IMR-90 (cell line): ENCODE measurements around the gene STMN3. TPM values are rescaled to one million over a fixed set of nuclear protein-coding genes. Genes with fewer than 3 reads are reported as not detected.

ENCODE experiments used
- ATAC-seq: fragments of 200-7000 bp; cut with Tn5 transposase; 2 replicates; pipeline ENCODE4 v1.9.1; 2020; ENCODE audit warnings: low read depth, mild to moderate bottlenecking, moderate library complexity
- BruUV-seq: library from RNA; stranded (reverse); fragments of 400-500 nt; replicated peaks from 2 replicates; lab custom pipeline; 2021; lab: Mats Ljungman, UMichigan
- CTCF ChIA-PET: fragments of 300-600 bp; formaldehyde crosslinking; extraction: SDS; loops from one replicate; lab custom pipeline; 2021; ENCODE audit warnings: antibody characterized with exemption; lab: Yijun Ruan, JAX
- POLR2A ChIA-PET: fragments of 300-600 bp; sonication (Branson Sonifier 250); formaldehyde crosslinking; loops from one replicate; lab custom pipeline; 2022; ENCODE audit warnings: antibody characterized with exemption; ENCODE audit not compliant: unreplicated experiment; lab: Charles Lee
- DNase-seq: peaks from one replicate; pipeline ENCODE4 v3.0.0; 2013
- H2AFZ ChIP-seq: replicated peaks from 2 replicates; pipeline ENCODE3; 2013; ENCODE audit warnings: low read length, mild to moderate bottlenecking; ENCODE audit not compliant: poor library complexity
- H2AK5ac ChIP-seq: 2 replicates; pipeline ENCODE4 v1.6.1; 2013; ENCODE audit warnings: low read depth, low read length, inconsistent platforms
- H2AK9ac ChIP-seq: replicated peaks from 2 replicates; pipeline ENCODE3; 2013; ENCODE audit warnings: mild to moderate bottlenecking, low read depth, low read length, moderate library complexity; ENCODE audit not compliant: poor library complexity
- H2BK120ac ChIP-seq: 2 replicates; pipeline ENCODE4 v1.6.1; 2013; ENCODE audit warnings: low read depth, low read length, inconsistent platforms
- H2BK15ac ChIP-seq: 3 replicates; pipeline ENCODE4 v1.6.1; 2013; ENCODE audit warnings: low read depth, low read length, inconsistent platforms
- H2BK20ac ChIP-seq: 2 replicates; pipeline ENCODE4 v1.6.1; 2013; ENCODE audit warnings: low read depth, mild to moderate bottlenecking, inconsistent platforms, low read length, moderate library complexity
- H2BK5ac ChIP-seq: 2 replicates; pipeline ENCODE4 v1.6.1; 2013; ENCODE audit warnings: mild to moderate bottlenecking, low read depth, low read length, inconsistent platforms; ENCODE audit not compliant: poor library complexity, severe bottlenecking
- H3K14ac ChIP-seq: replicated peaks from 2 replicates; pipeline ENCODE4 v1.6.1; 2013; ENCODE audit warnings: low read depth, low read length, inconsistent platforms
- H3K18ac ChIP-seq: 2 replicates; pipeline ENCODE4 v1.6.1; 2013; ENCODE audit warnings: low read depth, low read length, control low read depth
- H3K23ac ChIP-seq: 2 replicates; pipeline ENCODE4 v1.6.1; 2013; ENCODE audit warnings: low read depth, low read length, inconsistent platforms
- H3K27ac ChIP-seq: 2 replicates; pipeline ENCODE4 v1.5.1; 2013; ENCODE audit warnings: mild to moderate bottlenecking, control low read depth, low read length; ENCODE audit not compliant: insufficient read depth
- H3K27me3 ChIP-seq: 2 replicates; pipeline ENCODE4 v1.6.1; 2013; ENCODE audit warnings: low read length; ENCODE audit not compliant: control insufficient read depth, insufficient read depth
- H3K36me3 ChIP-seq: 2 replicates; pipeline ENCODE4 v1.6.1; 2013; ENCODE audit warnings: low read length, mixed read lengths; ENCODE audit not compliant: control insufficient read depth, insufficient read depth
- H3K4ac ChIP-seq: 2 replicates; pipeline ENCODE4 v1.6.1; 2013; ENCODE audit warnings: low read depth, low read length, inconsistent platforms
- H3K4me1 ChIP-seq: 2 replicates; pipeline ENCODE4 v1.6.1; 2013; ENCODE audit warnings: low read length, mixed read lengths; ENCODE audit not compliant: control insufficient read depth, insufficient read depth
- H3K4me2 ChIP-seq: 2 replicates; pipeline ENCODE4 v1.6.1; 2013; ENCODE audit warnings: low read depth, mild to moderate bottlenecking, control low read depth, low read length, moderate library complexity
- H3K4me3 ChIP-seq: 2 replicates; pipeline ENCODE4 v1.5.1; 2013; ENCODE audit warnings: low read depth, mild to moderate bottlenecking, control low read depth, low read length, moderate library complexity; ENCODE audit not compliant: insufficient read depth
- H3K56ac ChIP-seq: 2 replicates; pipeline ENCODE4 v1.6.1; 2013; ENCODE audit warnings: low read length, inconsistent platforms; ENCODE audit not compliant: insufficient read depth; ENCODE audit errors: extremely low read depth
- H3K79me1 ChIP-seq, 2 experiments: 2 replicates each; pipeline ENCODE4 v1.6.1; 2013; ENCODE audit warnings: low read length in 2 of 2, inconsistent platforms in 1 of 2, low read depth in 1 of 2
- H3K9ac ChIP-seq: 2 replicates; pipeline ENCODE4 v1.6.1; 2013; ENCODE audit warnings: low read depth, low read length, control low read depth
- H3K9me1 ChIP-seq: 2 replicates; pipeline ENCODE4 v1.6.1; 2013; ENCODE audit warnings: low read length, inconsistent platforms; ENCODE audit not compliant: insufficient read depth
- H3K9me3 ChIP-seq: 2 replicates; pipeline ENCODE4 v1.6.1; 2013; ENCODE audit warnings: low read length; ENCODE audit not compliant: control insufficient read depth, insufficient read depth
- H4K20me1 ChIP-seq: 2 replicates; pipeline ENCODE4 v1.6.1; 2013; ENCODE audit warnings: low read length, inconsistent platforms; ENCODE audit not compliant: insufficient read depth
- H4K5ac ChIP-seq: 2 replicates; pipeline ENCODE4 v1.6.1; 2013; ENCODE audit warnings: mild to moderate bottlenecking, low read depth, low read length, control low read depth
- H4K8ac ChIP-seq, 2 experiments: 2 replicates each; pipeline ENCODE4 v1.6.1; 2013; ENCODE audit warnings: low read depth in 2 of 2, low read length in 2 of 2, control low read depth in 1 of 2, inconsistent platforms in 1 of 2
- H4K91ac ChIP-seq: 2 replicates; pipeline ENCODE4 v1.6.1; 2013; ENCODE audit warnings: low read depth, low read length, inconsistent platforms; ENCODE audit not compliant: insufficient read depth
- ELK1 ChIP-seq: fragments of 150-350 bp; IDR thresholded peaks from 2 replicates; pipeline ENCODE4 v1.6.1; 2016; ENCODE audit warnings: low read depth, mild to moderate bottlenecking, low read length, moderate library complexity, borderline replicate concordance
- POLR2A ChIP-seq: IDR thresholded peaks from 2 replicates; pipeline ENCODE4 v1.6.1; 2012; ENCODE audit warnings: mild to moderate bottlenecking, low read depth, low read length
- RCOR1 ChIP-seq: IDR thresholded peaks from 2 replicates; pipeline ENCODE4 v1.6.1; 2012; ENCODE audit warnings: mild to moderate bottlenecking, low read length, improper control_type of control experiment; ENCODE audit not compliant: insufficient replicate concordance
- WGBS, 2 experiments: methylation state at CpG; one replicate each; pipeline versions ENCODE4 v1.1.5 to v1.1.7; 2013; ENCODE audit warnings: missing lambda C conversion rate in 2 of 2; ENCODE audit not compliant: insufficient read length in 1 of 2; ENCODE audit errors: extremely low coverage in 2 of 2; 5-methylcytosine and 5-hydroxymethylcytosine counted together
- dilution Hi-C: fragments of 300-500 bp; cut with HindIII; formaldehyde crosslinking; loops from one replicate; pipeline ENCODE4 v1.14.3; 2018; ENCODE audit warnings: low sequenced_read_pairs; ENCODE audit not compliant: unreplicated experiment
- in situ Hi-C: fragments of 300-500 bp; cut with MboI; formaldehyde crosslinking; loops from 3 replicates; pipeline ENCODE4 v1.14.3; 2019; ENCODE audit warnings: low sequenced_read_pairs, inconsistent platforms, mixed read lengths
- intact Hi-C: fragments of 100-400 bp; cut with micrococcal nuclease; formaldehyde crosslinking; loops from 2 replicates; pipeline ENCODE4 v1.10.0; 2022
- polyA plus RNA-seq, 3 experiments: library from polyadenylated mRNA; depleted of rRNA; stranded (reverse); fragments of >200 nt; gene quantifications; 2 replicates each; pipeline ENCODE4 v1.2.3, GENCODE V29; 2012; ENCODE audit warnings: low replicate concordance in 1 of 3
- total RNA-seq: library from RNA; depleted of rRNA; stranded (reverse); fragments of >200 nt; gene quantifications from 2 replicates; pipeline ENCODE4 v1.2.3, GENCODE V29; 2012

Gene STMN3
- total and polyA plus RNA-seq, 2 of the 4 experiments (the other 2 are of a cell fraction) = 20.3 to 62.3 TPM

DNA sequence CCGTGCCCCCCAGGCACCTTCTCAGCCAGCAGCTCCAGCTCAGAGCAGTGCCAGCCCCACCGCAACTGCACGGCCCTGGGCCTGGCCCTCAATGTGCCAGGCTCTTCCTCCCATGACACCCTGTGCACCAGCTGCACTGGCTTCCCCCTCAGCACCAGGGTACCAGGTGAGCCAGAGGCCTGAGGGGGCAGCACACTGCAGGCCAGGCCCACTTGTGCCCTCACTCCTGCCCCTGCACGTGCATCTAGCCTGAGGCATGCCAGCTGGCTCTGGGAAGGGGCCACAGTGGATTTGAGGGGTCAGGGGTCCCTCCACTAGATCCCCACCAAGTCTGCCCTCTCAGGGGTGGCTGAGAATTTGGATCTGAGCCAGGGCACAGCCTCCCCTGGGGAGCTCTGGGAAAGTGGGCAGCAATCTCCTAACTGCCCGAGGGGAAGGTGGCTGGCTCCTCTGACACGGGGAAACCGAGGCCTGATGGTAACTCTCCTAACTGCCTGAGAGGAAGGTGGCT is 44.2 kb upstream of the STMN3 start:
- Histone ChIP-seq H4K5ac (peak overlapping the region; percentile 18; the same call in 1 of the 2 replicates), H2BK15ac (no peak overlapping the region), H3K4me2 (no peak overlapping the region), H3K9me3 (no peaks in the 10 kb centered on the region), H3K4ac (peak overlapping the region; percentile 22; the same call in 1 of the 2 replicates), H2BK120ac (no peak overlapping the region), H3K79me1 (peaks cover 11 to 48% of the 10 kb centered on the region in 2 experiments; a peak in 3 of 4 replicates), H3K36me3 (peaks cover 10% of the 10 kb centered on the region; the same call in 1 of the 2 replicates), H2AK5ac (peak overlapping the region; percentile 78), H3K9me1 (no peaks in the 10 kb centered on the region), H2BK20ac (no peak overlapping the region), H2AFZ (peak overlapping the region; percentile 64), H3K27me3 (no peaks in the 10 kb centered on the region), H3K4me1 (peaks cover 22% of the 10 kb centered on the region), H3K23ac (no peak overlapping the region), H3K18ac (no peak overlapping the region), H2AK9ac (peak overlapping the region; percentile 83), H3K56ac (no peak overlapping the region), H4K20me1 (no peaks in the 10 kb centered on the region), H2BK5ac (peak overlapping the region; percentile 98), H3K14ac (no peak overlapping the region), H4K8ac (peak overlapping the region; percentile 27 to 63; a peak in 2 of 4 replicates), H3K9ac (no peak overlapping the region), H3K27ac (no peak overlapping the region), H4K91ac (no peak overlapping the region), H3K4me3 (no peak overlapping the region)
- ChIA-PET POLR2A (interaction anchor here (0.6 to 1.2 kb wide), 2 partner anchors 11 to 133 kb away, joined by 4 read pairs; partner anchors contain the start of genes ARFRP1 and ZGPAT), CTCF (no interaction called here)
- no TSS peak for BruUV-seq
- WGBS, 2 experiments = 78% methylated on average over 3 of the region's 7 CpGs; no CpG with 5 or more reads in 1 of the 2 experiments
- DNase-seq = no peak
- ATAC-seq = no peak
- in situ Hi-C loops = no loop called here
- TF ChIP-seq ELK1 (no peak), RCOR1 (no peak), POLR2A (no peak)
- intact Hi-C loops = no loop called here
- dilution Hi-C loops = no loop called here
